ENCODE data around the gene WDR91.

GRCh38 chr7:135213831-135214230 lies 2.5 kb upstream of the WDR91 start:
- no peak for TF ChIP-seq CTCF (IDR thresholded peaks at IDR 0.05)
- TF ChIP-seq POLR2AphosphoS5 (IDR thresholded peaks at IDR 0.05; ENCODE audit: low read depth, low read length) = no peak
- no peak for TF ChIP-seq REST (IDR thresholded peaks at IDR 0.05; ENCODE audit: insufficient read depth in 1 of 2, low read depth in 2 of 2, low read length in 1 of 2)
- TF ChIP-seq SIN3A (IDR thresholded peaks at IDR 0.05; ENCODE audit: borderline replicate concordance, insufficient read depth, low read depth, low read length) = no peak
